Muscle layer of colon (tissue), 2 donors: Measurements from ENCODE around the gene DDHD1.
A peak's percentile ranks its signal among the peaks of the same experiment; 100 is the strongest.
"Not testable (repeated sequence)": the region's sequence is repeated elsewhere in the genome, so short reads cannot be mapped to it uniquely, and the experiment has no call there.

Source experiments
- H3K27ac ChIP-seq: one replicate; pipeline ENCODE4 v1.7.0; 2013; ENCODE audit warnings: low read depth, mild to moderate bottlenecking, low read length, moderate library complexity
- H3K27me3 ChIP-seq, 2 donors: one replicate each; pipeline ENCODE4 v1.7.0; 2013; ENCODE audit warnings: low read length in 2 of 2, mild to moderate bottlenecking in 2 of 2; ENCODE audit not compliant: insufficient read depth in 2 of 2, control insufficient read depth in 1 of 2
- H3K36me3 ChIP-seq: one replicate; pipeline ENCODE4 v1.7.0; 2013; ENCODE audit warnings: mild to moderate bottlenecking, low read length; ENCODE audit not compliant: insufficient read depth
- H3K4me1 ChIP-seq: one replicate; pipeline ENCODE4 v1.7.0; 2013; ENCODE audit warnings: mild to moderate bottlenecking, low read length; ENCODE audit not compliant: insufficient read depth
- H3K4me3 ChIP-seq, 2 donors: one replicate each; pipeline ENCODE4 v1.7.0; 2013; ENCODE audit warnings: low read length in 2 of 2, low read depth in 1 of 2, mild to moderate bottlenecking in 1 of 2, moderate library complexity in 1 of 2
- H3K9ac ChIP-seq: one replicate; pipeline ENCODE4 v1.7.0; 2013; ENCODE audit warnings: low read length
- H3K9me3 ChIP-seq: one replicate; pipeline ENCODE4 v1.7.0; 2013; ENCODE audit warnings: mild to moderate bottlenecking, low read length
- donor health status: abdominal sarcoma.
- donor health status: Adenocarcinoma of cecum.

The DDHD1 gene

DNA sequence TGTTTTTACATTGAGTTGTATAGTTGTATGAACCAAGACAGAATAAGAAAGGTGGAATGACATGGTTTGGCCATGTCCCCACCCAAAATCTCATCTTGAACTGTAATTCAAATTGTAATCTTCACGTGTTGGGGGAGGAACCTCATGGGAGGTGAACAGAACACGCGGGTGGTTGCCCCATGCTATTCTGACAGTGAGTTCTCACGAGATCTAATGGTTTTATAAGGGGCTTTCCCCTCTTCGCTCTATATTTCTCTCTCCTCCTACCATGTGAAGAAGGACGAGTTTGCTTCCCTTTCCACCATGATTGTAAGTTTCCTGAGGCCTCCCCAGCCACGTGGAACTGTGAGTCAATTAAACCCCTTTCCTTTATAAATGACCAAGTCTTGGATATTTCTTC, 25.3 kb downstream of the DDHD1 start:
- H3K4me1 ChIP-seq, result no peaks in the 10 kb centered on the region
- H3K9me3 ChIP-seq, result no peaks in the 10 kb centered on the region
- no peak overlapping the region for H3K27ac ChIP-seq
- H3K27me3 ChIP-seq, result no peaks in the 10 kb centered on the region
- no peak overlapping the region for H3K4me3 ChIP-seq
- H3K36me3 ChIP-seq, result no peaks in the 10 kb centered on the region
- no peak overlapping the region for H3K9ac ChIP-seq

DNA sequence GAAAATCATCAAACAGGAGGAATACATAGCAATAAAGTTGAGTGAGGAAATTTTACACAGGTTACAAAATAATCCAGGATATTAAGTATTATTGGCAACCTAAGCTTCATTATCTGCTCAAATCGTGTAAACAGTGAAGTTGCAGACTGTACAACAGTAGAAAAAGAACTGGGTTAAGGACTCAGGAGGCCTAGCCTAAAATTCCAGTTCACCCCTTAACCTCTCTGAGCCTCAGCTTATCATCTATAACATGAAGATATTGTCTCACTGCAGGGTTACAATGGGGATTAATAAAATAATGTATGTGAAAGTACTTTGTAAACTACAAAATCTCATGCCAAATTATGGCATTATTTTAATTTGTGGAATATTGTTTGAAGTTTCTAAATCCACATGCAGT, 26.0 kb downstream of the DDHD1 start:
- Histone ChIP-seq H3K27ac (peak overlapping the region; percentile 2), H3K36me3 (no peaks in the 10 kb centered on the region), H3K9ac (no peak overlapping the region), H3K4me1 (no peaks in the 10 kb centered on the region), H3K4me3 (no peak overlapping the region), H3K9me3 (no peaks in the 10 kb centered on the region), H3K27me3 (no peaks in the 10 kb centered on the region)

DNA sequence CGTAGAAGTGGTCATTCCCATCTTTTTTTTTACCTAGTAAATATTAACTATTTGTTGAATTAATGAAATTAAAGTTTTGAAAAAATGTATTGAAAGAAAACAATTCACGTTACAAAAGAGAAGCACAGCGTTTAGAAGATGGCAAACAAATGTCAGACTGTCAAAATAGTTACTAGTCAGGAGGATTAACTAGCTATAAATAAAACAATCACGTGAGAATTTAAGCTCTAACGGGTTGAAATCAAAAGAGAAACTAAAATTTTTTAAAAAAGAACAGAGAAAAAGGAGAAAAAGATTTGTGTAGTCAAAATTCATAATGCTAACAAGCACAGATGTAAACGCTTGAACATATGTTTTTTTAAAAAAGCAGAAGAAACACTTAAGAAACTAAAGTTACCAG, 26.4 kb downstream of the DDHD1 start:
- Histone ChIP-seq H3K27me3 (no peaks in the 10 kb centered on the region), H3K4me1 (no peaks in the 10 kb centered on the region), H3K4me3 (no peak overlapping the region), H3K27ac (peak overlapping the region; percentile 2), H3K36me3 (no peaks in the 10 kb centered on the region), H3K9ac (no peak overlapping the region), H3K9me3 (no peaks in the 10 kb centered on the region)

DNA sequence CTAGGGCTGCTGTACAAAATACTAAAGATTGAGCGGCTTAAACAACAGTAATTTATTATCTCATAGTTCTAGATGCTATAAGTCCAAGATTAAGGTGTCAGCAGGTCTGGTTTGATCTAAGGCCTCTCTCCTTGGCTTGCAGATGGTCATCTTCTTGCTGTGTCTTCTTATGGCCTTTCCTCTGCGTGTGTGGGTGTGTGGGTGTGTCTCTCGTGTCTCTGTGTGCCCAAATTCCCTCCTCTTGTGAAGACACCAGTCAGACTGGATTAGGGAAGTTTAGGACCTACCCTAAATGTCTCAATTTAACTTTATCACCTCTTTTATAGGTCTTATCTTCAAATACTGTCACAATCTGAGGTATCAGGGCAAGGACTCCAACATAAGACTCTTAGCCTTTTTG, 28.3 kb downstream of the DDHD1 start:
- no peaks in the 10 kb centered on the region for H3K4me1 ChIP-seq
- no peaks in the 10 kb centered on the region for H3K36me3 ChIP-seq
- H3K27ac ChIP-seq, result no peak overlapping the region
- no peak overlapping the region for H3K9ac ChIP-seq
- H3K27me3 ChIP-seq, result no peaks in the 10 kb centered on the region
- no peaks in the 10 kb centered on the region for H3K9me3 ChIP-seq
- H3K4me3 ChIP-seq, result no peak overlapping the region

DNA sequence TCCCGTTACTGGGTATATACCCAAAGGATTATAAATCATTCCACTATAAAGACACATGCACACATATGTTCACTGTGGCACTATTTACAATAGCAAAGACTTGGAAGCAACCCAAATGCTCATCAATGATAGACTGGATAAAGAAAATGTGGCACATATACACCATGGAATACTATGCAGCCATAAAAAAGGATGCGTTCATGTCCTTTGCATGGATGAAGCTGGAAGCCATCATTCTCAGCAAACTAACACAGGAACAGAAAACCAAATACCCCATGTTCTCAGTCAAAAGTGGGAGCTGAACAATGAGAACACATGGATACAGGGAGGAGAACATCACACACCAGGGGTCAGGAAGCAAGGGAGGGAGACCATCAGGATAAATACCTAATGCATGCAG, 31.7 kb downstream of the DDHD1 start:
- not testable (repeated sequence) for H3K9me3 ChIP-seq, H3K4me3 ChIP-seq, H3K27ac ChIP-seq, H3K4me1 ChIP-seq, H3K36me3 ChIP-seq, H3K27me3 ChIP-seq, H3K9ac ChIP-seq

- not testable (repeated sequence) for H3K4me1 ChIP-seq, H3K4me3 ChIP-seq, H3K9me3 ChIP-seq, H3K27ac ChIP-seq, H3K27me3 ChIP-seq, H3K9ac ChIP-seq, H3K36me3 ChIP-seq
These were observed 35.6 kb downstream of the DDHD1 start for GRCh38 chr14:53117479-53117878.

- H3K4me3 ChIP-seq, result no peak overlapping the region
- no peaks in the 10 kb centered on the region for H3K36me3 ChIP-seq
- H3K9ac ChIP-seq, result no peak overlapping the region
- H3K27me3 ChIP-seq, result no peaks in the 10 kb centered on the region
- no peak overlapping the region for H3K27ac ChIP-seq
- H3K4me1 ChIP-seq, result no peaks in the 10 kb centered on the region
- no peaks in the 10 kb centered on the region for H3K9me3 ChIP-seq
These were observed 39.1 kb downstream of the DDHD1 start for GRCh38 chr14:53113989-53114388.

GRCh38 chr14:53110096-53110495, 43.0 kb downstream of the DDHD1 start:
- H3K9ac ChIP-seq, result no peak overlapping the region
- H3K36me3 ChIP-seq, result no peaks in the 10 kb centered on the region
- no peaks in the 10 kb centered on the region for H3K9me3 ChIP-seq
- H3K27me3 ChIP-seq, result no peaks in the 10 kb centered on the region
- no peaks in the 10 kb centered on the region for H3K4me1 ChIP-seq
- H3K27ac ChIP-seq, result no peak overlapping the region
- no peak overlapping the region for H3K4me3 ChIP-seq

GRCh38 chr14:53109105-53110041, 43.8 kb downstream of the DDHD1 start:
- H3K9me3 ChIP-seq, result no peaks in the 10 kb centered on the region
- H3K36me3 ChIP-seq, result no peaks in the 10 kb centered on the region
- no peak overlapping the region for H3K4me3 ChIP-seq
- no peaks in the 10 kb centered on the region for H3K27me3 ChIP-seq
- no peak overlapping the region for H3K9ac ChIP-seq
- no peak overlapping the region for H3K27ac ChIP-seq
- H3K4me1 ChIP-seq, result no peaks in the 10 kb centered on the region

DNA sequence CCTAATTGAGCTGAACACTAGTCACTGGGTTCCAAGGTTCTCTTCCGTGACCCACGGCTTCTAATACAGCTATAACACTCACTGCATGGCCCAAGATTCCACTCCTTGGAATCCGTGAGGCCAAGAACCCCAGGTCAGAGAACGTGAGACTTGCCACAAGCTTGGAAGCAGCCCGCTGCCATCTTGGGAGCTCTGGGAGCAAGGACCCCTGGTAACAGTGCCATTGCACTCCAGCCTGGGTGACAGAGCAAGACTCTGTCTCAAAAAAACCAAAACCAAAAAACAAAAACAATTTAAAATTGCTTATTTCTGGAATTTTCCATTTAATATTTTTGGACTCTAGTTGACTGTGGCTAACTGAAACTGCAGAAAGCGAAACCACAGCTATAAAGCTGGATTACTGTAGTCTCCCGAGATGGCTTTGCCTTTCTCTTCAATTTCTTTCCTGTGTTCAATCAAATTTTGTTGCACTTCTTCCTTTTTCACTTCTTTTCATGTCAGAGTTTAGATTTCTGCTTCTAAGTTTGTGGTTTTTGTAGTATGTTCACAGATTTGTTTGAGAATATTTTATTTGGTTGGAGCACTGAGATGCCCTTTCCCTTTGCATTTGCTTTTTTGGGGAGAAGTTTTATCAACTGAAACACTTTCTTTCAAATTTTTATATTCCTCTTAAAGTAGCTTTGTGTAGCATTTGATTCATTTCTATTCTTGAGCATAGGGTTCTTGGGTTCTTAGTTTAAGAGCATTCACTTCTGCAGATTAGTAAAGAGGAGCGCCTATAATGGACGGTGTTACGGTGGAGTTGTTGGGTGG, 44.6 kb downstream of the DDHD1 start:
- no peaks in the 10 kb centered on the region for H3K27me3 ChIP-seq
- no peak overlapping the region for H3K27ac ChIP-seq
- no peak overlapping the region for H3K9ac ChIP-seq
- H3K4me3 ChIP-seq, result no peak overlapping the region
- H3K4me1 ChIP-seq, result no peaks in the 10 kb centered on the region
- H3K9me3 ChIP-seq, result no peaks in the 10 kb centered on the region
- no peaks in the 10 kb centered on the region for H3K36me3 ChIP-seq

DNA sequence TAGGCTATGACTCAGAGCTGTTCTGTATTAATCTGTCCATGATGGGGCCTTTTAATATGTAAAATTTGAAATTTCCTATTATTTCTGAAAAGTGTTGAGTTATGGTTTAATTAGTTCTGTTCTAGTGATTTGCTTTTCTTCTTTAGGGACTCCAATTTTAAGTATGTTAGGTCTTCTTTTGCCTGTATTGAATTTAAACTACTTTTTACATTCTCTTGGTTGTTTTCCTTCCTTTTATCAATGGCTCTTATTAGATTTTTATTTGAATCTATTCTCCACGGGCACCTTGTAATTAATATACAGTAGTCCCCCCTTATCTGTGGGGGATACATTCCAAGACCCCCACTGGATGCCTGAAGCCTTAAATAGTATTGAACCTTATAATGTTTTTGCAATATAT, 46.4 kb downstream of the DDHD1 start:
- no peak overlapping the region for H3K27ac ChIP-seq
- no peak overlapping the region for H3K4me3 ChIP-seq
- no peaks in the 10 kb centered on the region for H3K4me1 ChIP-seq
- H3K9ac ChIP-seq, result no peak overlapping the region
- H3K36me3 ChIP-seq, result no peaks in the 10 kb centered on the region
- no peaks in the 10 kb centered on the region for H3K27me3 ChIP-seq
- no peaks in the 10 kb centered on the region for H3K9me3 ChIP-seq
